ENCODE data around the gene PKIG. TPM values are rescaled to one million over a fixed set of nuclear protein-coding genes. Genes with fewer than 3 reads are reported as not detected.

The PKIG gene
- total and polyA plus RNA-seq, 2 donors (not counting 3 experiments of a cell fraction or from before 2014, with no cell fraction given): 135 to 167 TPM

DNA sequence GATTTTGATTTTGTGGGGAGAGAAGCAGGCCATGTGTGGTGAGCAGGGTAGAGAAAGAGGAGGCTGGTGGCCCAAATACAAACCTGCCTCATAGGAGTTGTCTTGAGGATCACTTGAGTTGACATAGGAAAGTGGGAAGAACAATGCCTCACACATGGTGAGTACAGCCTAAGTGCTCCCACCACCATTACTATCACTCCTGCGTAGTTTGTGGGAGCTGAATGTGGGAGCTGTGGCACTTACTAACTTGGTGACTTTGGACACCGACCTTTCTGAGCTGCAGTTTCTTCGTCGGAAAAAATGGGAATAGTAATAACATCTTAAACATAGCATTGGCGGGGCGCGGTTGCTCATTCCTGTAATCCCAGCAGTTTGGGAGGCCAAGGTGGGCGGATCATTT lies 35.0 kb upstream of the PKIG start:
- intact Hi-C loops (cut with micrococcal nuclease) (no loop called here), dilution Hi-C loops (cut with MboI; ENCODE audit: extremely low pct_ligation_motif_present, low sequenced_read_pairs) (no loop called here)
- Histone ChIP-seq H3K27me3 (ENCODE audit: control insufficient read depth in 2 of 2, insufficient read depth in 2 of 2, low read length in 2 of 2) (no peaks in the 10 kb centered on the region), H3K4me3 (replicated peaks in 1 of 3; ENCODE audit: insufficient read depth in 1 of 3, low read depth in 1 of 3, low read length in 3 of 3) (no peak overlapping the region), H4K20me1 (replicated peaks; ENCODE audit: control insufficient read depth, extremely low read depth, insufficient read depth, low read length) (no peaks in the 10 kb centered on the region), H3K36me3 (ENCODE audit: control insufficient read depth in 2 of 2, extremely low read depth in 1 of 2, insufficient read depth in 2 of 2, low read length in 2 of 2) (no peaks in the 10 kb centered on the region), H3K9me1 (replicated peaks; ENCODE audit: control insufficient read depth, extremely low read depth, insufficient read depth, low read length) (no peaks in the 10 kb centered on the region), H3K27ac (ENCODE audit: insufficient read depth, low read depth, low read length) (no peak overlapping the region), H3K9me3 (replicated peaks; ENCODE audit: control insufficient read depth, insufficient read depth, low read length) (no peaks in the 10 kb centered on the region), H2AFZ (ENCODE audit: low read depth, low read length) (no peak overlapping the region), H3K4me1 (ENCODE audit: control insufficient read depth, extremely low read depth, insufficient read depth, low read length) (peaks cover 32% of the 10 kb centered on the region), H3K9ac (replicated peaks; ENCODE audit: extremely low read depth, insufficient read depth, low read length) (no peak overlapping the region), H3K4me2 (ENCODE audit: insufficient read depth, low read length) (no peak overlapping the region), H3K79me2 (ENCODE audit: control insufficient read depth, insufficient read depth, low read length) (peaks cover 29% of the 10 kb centered on the region)
- no TSS peak for BruUV-seq (replicated peaks)
- DNase-seq (ENCODE audit: low read depth, low spot score): no peak
- ChIA-PET CTCF (no interaction called here), POLR2A (no interaction called here)
- TF ChIP-seq, protein P1, sequence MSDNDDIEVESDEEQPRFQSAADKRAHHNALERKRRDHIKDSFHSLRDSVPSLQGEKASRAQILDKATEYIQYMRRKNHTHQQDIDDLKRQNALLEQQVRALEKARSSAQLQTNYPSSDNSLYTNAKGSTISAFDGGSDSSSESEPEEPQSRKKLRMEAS (IDR thresholded peaks at IDR 0.05; ENCODE audit: insufficient read depth, insufficient read length): no peak
- no peak for TF ChIP-seq POLR2AphosphoS5 (IDR thresholded peaks at IDR 0.05; ENCODE audit: insufficient read depth, low read depth, low read length)
- TF ChIP-seq FOS (IDR thresholded peaks at IDR 0.05; ENCODE audit: borderline replicate concordance, insufficient read depth, low read length): no peak
- TF ChIP-seq EZH2 (IDR thresholded peaks at IDR 0.05; ENCODE audit: borderline replicate concordance, low read depth, low read length, severe bottlenecking): no peak
- no peak for TF ChIP-seq MYC (IDR thresholded peaks at IDR 0.05; ENCODE audit: low read depth, low read length)
- TF ChIP-seq, protein P2, sequence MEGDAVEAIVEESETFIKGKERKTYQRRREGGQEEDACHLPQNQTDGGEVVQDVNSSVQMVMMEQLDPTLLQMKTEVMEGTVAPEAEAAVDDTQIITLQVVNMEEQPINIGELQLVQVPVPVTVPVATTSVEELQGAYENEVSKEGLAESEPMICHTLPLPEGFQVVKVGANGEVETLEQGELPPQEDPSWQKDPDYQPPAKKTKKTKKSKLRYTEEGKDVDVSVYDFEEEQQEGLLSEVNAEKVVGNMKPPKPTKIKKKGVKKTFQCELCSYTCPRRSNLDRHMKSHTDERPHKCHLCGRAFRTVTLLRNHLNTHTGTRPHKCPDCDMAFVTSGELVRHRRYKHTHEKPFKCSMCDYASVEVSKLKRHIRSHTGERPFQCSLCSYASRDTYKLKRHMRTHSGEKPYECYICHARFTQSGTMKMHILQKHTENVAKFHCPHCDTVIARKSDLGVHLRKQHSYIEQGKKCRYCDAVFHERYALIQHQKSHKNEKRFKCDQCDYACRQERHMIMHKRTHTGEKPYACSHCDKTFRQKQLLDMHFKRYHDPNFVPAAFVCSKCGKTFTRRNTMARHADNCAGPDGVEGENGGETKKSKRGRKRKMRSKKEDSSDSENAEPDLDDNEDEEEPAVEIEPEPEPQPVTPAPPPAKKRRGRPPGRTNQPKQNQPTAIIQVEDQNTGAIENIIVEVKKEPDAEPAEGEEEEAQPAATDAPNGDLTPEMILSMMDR (IDR thresholded peaks at IDR 0.05; ENCODE audit: extremely low read depth in 1 of 2, insufficient read depth in 1 of 2, low read depth in 1 of 2, low read length in 2 of 2): no peak
- no peak for TF ChIP-seq POLR2A (IDR thresholded peaks at IDR 0.05; ENCODE audit: low read depth, low read length)
- no peak for TF ChIP-seq GATA2 (IDR thresholded peaks at IDR 0.05; ENCODE audit: insufficient read depth, insufficient read length, low read depth, low read length)
- TF ChIP-seq JUN (IDR thresholded peaks at IDR 0.05; ENCODE audit: borderline replicate concordance, insufficient read depth, insufficient read length, low read depth): no peak
- FAIRE-seq: no peak
